GM23338 (cell line): ENCODE measurements around the gene DTNA. TPM values are rescaled to one million over a fixed set of nuclear protein-coding genes. Genes with fewer than 3 reads are reported as not detected.

Experiments
- ATAC-seq: fragments of 200-7000 bp; cut with Tn5 transposase; 3 replicates; pipeline ENCODE4 v1.9.1; 2020
- DNase-seq: peaks from one replicate; pipeline ENCODE4 v3.0.0-alpha.2; 2015; ENCODE audit warnings: low spot score
- H2AFZ ChIP-seq: fragments of 200-600 bp; sonication (generic); 2 replicates; pipeline ENCODE4 v1.8.0; 2016; ENCODE audit warnings: antibody characterized with exemption, mild to moderate bottlenecking, moderate library complexity
- H3F3A ChIP-seq: fragments of 200-600 bp; sonication (generic); replicated peaks from 2 replicates; pipeline ENCODE4 v1.8.0; 2017; ENCODE audit warnings: antibody characterized with exemption, mixed run types, low read depth
- H3K27ac ChIP-seq: fragments of 200-600 bp; sonication (generic); 2 replicates; pipeline ENCODE4 v1.6.1; 2016; ENCODE audit warnings: low read depth
- H3K27me3 ChIP-seq: fragments of 200-600 bp; sonication (generic); 2 replicates; pipeline ENCODE4 v1.8.0; 2016; ENCODE audit warnings: mild to moderate bottlenecking, mixed run types, moderate library complexity; ENCODE audit not compliant: insufficient read depth
- H3K36me3 ChIP-seq: fragments of 200-600 bp; sonication (generic); 2 replicates; pipeline ENCODE4 v1.8.0; 2016; ENCODE audit warnings: mild to moderate bottlenecking; ENCODE audit not compliant: insufficient read depth
- H3K4me1 ChIP-seq: fragments of 200-600 bp; sonication (generic); 2 replicates; pipeline ENCODE4 v1.8.0; 2016; ENCODE audit warnings: mild to moderate bottlenecking, moderate library complexity; ENCODE audit not compliant: insufficient read depth
- H3K4me2 ChIP-seq: fragments of 200-600 bp; sonication (generic); 2 replicates; pipeline ENCODE4 v1.7.1; 2017; ENCODE audit warnings: mixed run types
- H3K4me3 ChIP-seq: fragments of 200-600 bp; sonication (generic); 2 replicates; pipeline ENCODE4 v1.6.1; 2016; ENCODE audit warnings: mixed run types
- H3K79me2 ChIP-seq: fragments of 200-600 bp; sonication (generic); replicated peaks from 2 replicates; pipeline ENCODE4 v1.8.0; 2017; ENCODE audit warnings: mild to moderate bottlenecking; ENCODE audit not compliant: insufficient read depth
- H3K9me2 ChIP-seq: fragments of 200-600 bp; sonication (generic); 2 replicates; pipeline ENCODE4 v1.8.0; 2017; ENCODE audit not compliant: insufficient read depth
- H4K20me1 ChIP-seq: fragments of 200-600 bp; sonication (generic); replicated peaks from 2 replicates; pipeline ENCODE4 v1.8.0; 2017; ENCODE audit warnings: mild to moderate bottlenecking; ENCODE audit not compliant: insufficient read depth
- H3K27ac Mint-ChIP-seq: 2 replicates; pipeline ENCODE4 v1.8.0; 2020; ENCODE audit warnings: inconsistent platforms, mild to moderate bottlenecking, moderate library complexity, mixed read lengths
- H3K27me3 Mint-ChIP-seq: 3 replicates; pipeline ENCODE4 v1.8.0; 2022; ENCODE audit warnings: low read depth, mild to moderate bottlenecking, moderate library complexity, mixed read lengths, inconsistent platforms; ENCODE audit not compliant: insufficient read depth, poor library complexity
- H3K36me3 Mint-ChIP-seq: 3 replicates; pipeline ENCODE4 v1.8.0; 2021; ENCODE audit warnings: low read depth, mild to moderate bottlenecking, inconsistent platforms, moderate library complexity, mixed read lengths
- H3K4me1 Mint-ChIP-seq: 3 replicates; pipeline ENCODE4 v1.8.0; 2020; ENCODE audit warnings: mild to moderate bottlenecking, inconsistent platforms, mixed read lengths
- H3K4me3 Mint-ChIP-seq: 3 replicates; pipeline ENCODE4 v1.8.0; 2021; ENCODE audit warnings: moderate library complexity, mild to moderate bottlenecking, inconsistent platforms, mixed read lengths
- H3K9me3 Mint-ChIP-seq: 3 replicates; pipeline ENCODE4 v1.8.0; 2020; ENCODE audit warnings: moderate library complexity, mild to moderate bottlenecking, inconsistent platforms, mixed read lengths
- CREB1 ChIP-seq: fragments of 250-450 bp; sonication (Bioruptor Pico); IDR thresholded peaks from 2 replicates; pipeline ENCODE4 v1.5.0; 2020; ENCODE audit warnings: low read depth, mild to moderate bottlenecking, moderate library complexity
- STAT1 ChIP-seq: IDR thresholded peaks from one replicate; pipeline ENCODE4 v1.6.1; 2016; ENCODE audit warnings: antibody characterized with exemption; ENCODE audit not compliant: unreplicated experiment
- polyA plus RNA-seq: library from polyadenylated mRNA; unstranded; fragments of >200 nt; fragmentation: Nextera tagmentation; extraction: Ambion mirVana; gene quantifications from 2 replicates; pipeline ENCODE4 v1.2.1, GENCODE V29; 2016
- total RNA-seq: library from RNA; depleted of rRNA; stranded (reverse); fragments of >200 nt; shearing (Covaris generic); gene quantifications from 2 replicates; pipeline ENCODE4 v1.2.3, GENCODE V29; 2014
- TF ChIP-seq, protein P1 (sequence below): fragments of 250-450 bp; sonication (Bioruptor Pico); IDR thresholded peaks from 2 replicates; pipeline ENCODE4 v1.5.0; 2020; ENCODE audit warnings: mild to moderate bottlenecking, moderate library complexity
- TF ChIP-seq, protein P2 (sequence below), 2 experiments: fragments of 200-600 bp in 1 of 2; sonication (generic) in 1 of 2; conservative IDR thresholded peaks; 2 replicates each; pipeline versions ENCODE4 v1.5.1 to v1.6.1; 2016 to 2017; ENCODE audit warnings: antibody characterized with exemption in 2 of 2, low read depth in 2 of 2, mild to moderate bottlenecking in 2 of 2, moderate library complexity in 1 of 2

Gene DTNA
- total and polyA plus RNA-seq, 2 experiments from 2014 or later: 11.5 to 25.1 TPM

DNA sequence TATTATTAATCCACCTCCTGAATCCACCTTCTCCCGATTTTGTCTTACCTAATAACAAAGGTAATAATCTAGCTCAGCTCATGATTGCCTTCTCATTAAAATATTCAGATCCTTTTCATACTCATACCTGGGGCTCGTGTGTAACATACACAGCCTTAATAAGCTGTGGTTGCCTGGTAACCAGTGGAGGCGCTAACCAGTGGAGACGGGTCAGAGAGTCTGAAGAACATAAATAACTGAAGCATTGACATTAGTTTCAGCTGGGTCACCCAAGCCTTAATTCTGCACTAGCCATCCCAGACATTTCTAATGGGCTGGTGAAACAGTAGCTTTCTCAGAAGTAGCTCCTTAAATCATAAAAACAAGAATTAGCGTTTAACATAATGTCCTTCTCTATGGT, 14.8 kb upstream of the DTNA start:
- Histone ChIP-seq H3F3A (no peaks in the 10 kb centered on the region), H3K4me3 (no peak overlapping the region), H3K27ac (no peak overlapping the region), H3K36me3 (no peaks in the 10 kb centered on the region), H3K79me2 (no peaks in the 10 kb centered on the region), H3K4me2 (no peak overlapping the region), H3K9me2 (peaks cover 12% of the 10 kb centered on the region; the same call in 1 of the 2 replicates), H4K20me1 (no peaks in the 10 kb centered on the region), H2AFZ (no peak overlapping the region), H3K4me1 (peaks cover 10% of the 10 kb centered on the region), H3K27me3 (no peaks in the 10 kb centered on the region)
- TF ChIP-seq, protein P1, sequence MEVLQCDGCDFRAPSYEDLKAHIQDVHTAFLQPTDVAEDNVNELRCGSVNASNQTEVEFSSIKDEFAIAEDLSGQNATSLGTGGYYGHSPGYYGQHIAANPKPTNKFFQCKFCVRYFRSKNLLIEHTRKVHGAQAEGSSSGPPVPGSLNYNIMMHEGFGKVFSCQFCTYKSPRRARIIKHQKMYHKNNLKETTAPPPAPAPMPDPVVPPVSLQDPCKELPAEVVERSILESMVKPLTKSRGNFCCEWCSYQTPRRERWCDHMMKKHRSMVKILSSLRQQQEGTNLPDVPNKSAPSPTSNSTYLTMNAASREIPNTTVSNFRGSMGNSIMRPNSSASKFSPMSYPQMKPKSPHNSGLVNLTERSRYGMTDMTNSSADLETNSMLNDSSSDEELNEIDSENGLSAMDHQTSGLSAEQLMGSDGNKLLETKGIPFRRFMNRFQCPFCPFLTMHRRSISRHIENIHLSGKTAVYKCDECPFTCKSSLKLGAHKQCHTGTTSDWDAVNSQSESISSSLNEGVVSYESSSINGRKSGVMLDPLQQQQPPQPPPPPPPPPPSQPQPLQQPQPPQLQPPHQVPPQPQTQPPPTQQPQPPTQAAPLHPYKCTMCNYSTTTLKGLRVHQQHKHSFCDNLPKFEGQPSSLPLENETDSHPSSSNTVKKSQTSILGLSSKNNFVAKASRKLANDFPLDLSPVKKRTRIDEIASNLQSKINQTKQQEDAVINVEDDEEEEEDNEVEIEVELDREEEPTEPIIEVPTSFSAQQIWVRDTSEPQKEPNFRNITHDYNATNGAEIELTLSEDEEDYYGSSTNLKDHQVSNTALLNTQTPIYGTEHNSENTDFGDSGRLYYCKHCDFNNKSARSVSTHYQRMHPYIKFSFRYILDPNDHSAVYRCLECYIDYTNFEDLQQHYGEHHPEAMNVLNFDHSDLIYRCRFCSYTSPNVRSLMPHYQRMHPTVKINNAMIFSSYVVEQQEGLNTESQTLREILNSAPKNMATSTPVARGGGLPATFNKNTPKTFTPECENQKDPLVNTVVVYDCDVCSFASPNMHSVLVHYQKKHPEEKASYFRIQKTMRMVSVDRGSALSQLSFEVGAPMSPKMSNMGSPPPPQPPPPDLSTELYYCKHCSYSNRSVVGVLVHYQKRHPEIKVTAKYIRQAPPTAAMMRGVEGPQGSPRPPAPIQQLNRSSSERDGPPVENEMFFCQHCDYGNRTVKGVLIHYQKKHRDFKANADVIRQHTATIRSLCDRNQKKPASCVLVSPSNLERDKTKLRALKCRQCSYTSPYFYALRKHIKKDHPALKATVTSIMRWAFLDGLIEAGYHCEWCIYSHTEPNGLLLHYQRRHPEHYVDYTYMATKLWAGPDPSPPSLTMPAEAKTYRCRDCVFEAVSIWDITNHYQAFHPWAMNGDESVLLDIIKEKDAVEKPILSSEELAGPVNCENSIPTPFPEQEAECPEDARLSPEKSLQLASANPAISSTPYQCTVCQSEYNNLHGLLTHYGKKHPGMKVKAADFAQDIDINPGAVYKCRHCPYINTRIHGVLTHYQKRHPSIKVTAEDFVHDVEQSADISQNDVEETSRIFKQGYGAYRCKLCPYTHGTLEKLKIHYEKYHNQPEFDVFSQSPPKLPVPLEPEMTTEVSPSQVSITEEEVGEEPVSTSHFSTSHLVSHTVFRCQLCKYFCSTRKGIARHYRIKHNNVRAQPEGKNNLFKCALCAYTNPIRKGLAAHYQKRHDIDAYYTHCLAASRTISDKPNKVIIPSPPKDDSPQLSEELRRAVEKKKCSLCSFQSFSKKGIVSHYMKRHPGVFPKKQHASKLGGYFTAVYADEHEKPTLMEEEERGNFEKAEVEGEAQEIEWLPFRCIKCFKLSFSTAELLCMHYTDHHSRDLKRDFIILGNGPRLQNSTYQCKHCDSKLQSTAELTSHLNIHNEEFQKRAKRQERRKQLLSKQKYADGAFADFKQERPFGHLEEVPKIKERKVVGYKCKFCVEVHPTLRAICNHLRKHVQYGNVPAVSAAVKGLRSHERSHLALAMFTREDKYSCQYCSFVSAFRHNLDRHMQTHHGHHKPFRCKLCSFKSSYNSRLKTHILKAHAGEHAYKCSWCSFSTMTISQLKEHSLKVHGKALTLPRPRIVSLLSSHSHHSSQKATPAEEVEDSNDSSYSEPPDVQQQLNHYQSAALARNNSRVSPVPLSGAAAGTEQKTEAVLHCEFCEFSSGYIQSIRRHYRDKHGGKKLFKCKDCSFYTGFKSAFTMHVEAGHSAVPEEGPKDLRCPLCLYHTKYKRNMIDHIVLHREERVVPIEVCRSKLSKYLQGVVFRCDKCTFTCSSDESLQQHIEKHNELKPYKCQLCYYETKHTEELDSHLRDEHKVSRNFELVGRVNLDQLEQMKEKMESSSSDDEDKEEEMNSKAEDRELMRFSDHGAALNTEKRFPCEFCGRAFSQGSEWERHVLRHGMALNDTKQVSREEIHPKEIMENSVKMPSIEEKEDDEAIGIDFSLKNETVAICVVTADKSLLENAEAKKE: no peak
- TF ChIP-seq, protein P2, sequence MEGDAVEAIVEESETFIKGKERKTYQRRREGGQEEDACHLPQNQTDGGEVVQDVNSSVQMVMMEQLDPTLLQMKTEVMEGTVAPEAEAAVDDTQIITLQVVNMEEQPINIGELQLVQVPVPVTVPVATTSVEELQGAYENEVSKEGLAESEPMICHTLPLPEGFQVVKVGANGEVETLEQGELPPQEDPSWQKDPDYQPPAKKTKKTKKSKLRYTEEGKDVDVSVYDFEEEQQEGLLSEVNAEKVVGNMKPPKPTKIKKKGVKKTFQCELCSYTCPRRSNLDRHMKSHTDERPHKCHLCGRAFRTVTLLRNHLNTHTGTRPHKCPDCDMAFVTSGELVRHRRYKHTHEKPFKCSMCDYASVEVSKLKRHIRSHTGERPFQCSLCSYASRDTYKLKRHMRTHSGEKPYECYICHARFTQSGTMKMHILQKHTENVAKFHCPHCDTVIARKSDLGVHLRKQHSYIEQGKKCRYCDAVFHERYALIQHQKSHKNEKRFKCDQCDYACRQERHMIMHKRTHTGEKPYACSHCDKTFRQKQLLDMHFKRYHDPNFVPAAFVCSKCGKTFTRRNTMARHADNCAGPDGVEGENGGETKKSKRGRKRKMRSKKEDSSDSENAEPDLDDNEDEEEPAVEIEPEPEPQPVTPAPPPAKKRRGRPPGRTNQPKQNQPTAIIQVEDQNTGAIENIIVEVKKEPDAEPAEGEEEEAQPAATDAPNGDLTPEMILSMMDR (conservative IDR thresholded peaks at IDR 0.05; ENCODE audit: low read depth in 2 of 2): no peak
- TF ChIP-seq CREB1 (CRISPR knock-in tag) (no peak), STAT1 (no peak)
- Mint-ChIP-seq H3K27me3 (no peaks in the 10 kb centered on the region), H3K36me3 (peaks cover 10% of the 10 kb centered on the region), H3K4me3 (no peak overlapping the region), H3K9me3 (peaks cover 4% of the 10 kb centered on the region; the same call in 2 of the 3 replicates), H3K4me1 (peaks cover 16% of the 10 kb centered on the region), H3K27ac (0 out of 2 replicates have a peak overlapping the region, but pooled peaks have one; percentile 15)
- ATAC-seq: no peak
- DNase-seq: no peak
